T-helper 1 cell treated with Interleukin-12 subunit alpha and Interleukin-12 subunit beta and Interleukin-4 antibody, amounts not matched to agents 30 μg/mL and 1 μg/mL, for 36 hours (primary cell): Measurements from ENCODE around the gene GRM1.

ENCODE experiments used
- H3K27ac Mint-ChIP-seq: one replicate; pipeline ENCODE4 v1.8.0; 2021; ENCODE audit warnings: mild to moderate bottlenecking, mixed read lengths
- H3K27me3 Mint-ChIP-seq: one replicate; pipeline ENCODE4 v1.8.0; 2021; ENCODE audit warnings: low read depth, mixed read lengths
- H3K36me3 Mint-ChIP-seq: one replicate; pipeline ENCODE4 v1.8.0; 2021; ENCODE audit warnings: low read depth, mixed read lengths
- H3K4me1 Mint-ChIP-seq: one replicate; pipeline ENCODE4 v1.8.0; 2021; ENCODE audit warnings: low read depth, mixed read lengths
- H3K4me3 Mint-ChIP-seq: one replicate; pipeline ENCODE4 v1.8.0; 2021; ENCODE audit warnings: mild to moderate bottlenecking, moderate library complexity, mixed read lengths
- H3K9me3 Mint-ChIP-seq: one replicate; pipeline ENCODE4 v1.8.0; 2021; ENCODE audit warnings: mixed read lengths

The GRM1 gene

DNA sequence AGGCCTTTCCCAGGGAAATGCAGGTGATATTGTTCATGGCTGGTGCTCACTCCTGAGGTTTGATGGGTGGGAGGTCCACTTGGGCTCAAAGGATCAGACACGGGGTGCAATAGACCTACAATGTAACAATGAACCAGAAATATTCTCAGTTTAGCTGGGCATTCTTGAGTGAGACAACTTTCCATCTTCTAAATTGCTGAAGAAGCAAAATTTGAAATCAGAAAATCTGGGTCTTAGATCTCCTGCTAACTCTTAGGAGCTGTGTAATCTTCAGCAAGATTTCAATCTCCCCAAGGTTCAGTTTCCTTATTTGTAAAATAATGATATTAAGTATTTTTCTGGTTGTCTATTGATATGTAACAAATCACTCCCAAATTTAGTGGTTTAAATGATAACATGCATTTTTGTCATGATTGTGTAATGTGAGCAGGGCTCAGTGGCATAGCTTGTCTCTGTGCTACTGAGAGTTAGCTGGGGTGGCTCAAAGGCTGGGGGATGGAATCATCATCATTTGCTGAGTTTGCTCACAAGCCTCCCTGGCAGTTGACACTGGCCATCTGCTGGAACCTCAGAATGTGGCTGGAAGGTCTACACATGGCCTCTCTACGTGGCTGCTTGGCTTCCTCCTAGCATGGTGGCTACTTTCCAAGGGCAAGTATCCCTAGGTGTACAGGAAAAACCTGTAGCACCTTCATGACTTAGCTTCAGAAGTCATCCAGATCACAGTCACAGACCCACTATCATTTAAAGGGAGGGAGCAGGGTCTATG, 98.8 kb downstream of the GRM1 start:
- Mint-ChIP-seq H3K27ac (no peak overlapping the region), H3K27me3 (no peaks in the 10 kb centered on the region), H3K4me3 (no peak overlapping the region), H3K36me3 (no peaks in the 10 kb centered on the region), H3K4me1 (no peaks in the 10 kb centered on the region), H3K9me3 (no peaks in the 10 kb centered on the region)

DNA sequence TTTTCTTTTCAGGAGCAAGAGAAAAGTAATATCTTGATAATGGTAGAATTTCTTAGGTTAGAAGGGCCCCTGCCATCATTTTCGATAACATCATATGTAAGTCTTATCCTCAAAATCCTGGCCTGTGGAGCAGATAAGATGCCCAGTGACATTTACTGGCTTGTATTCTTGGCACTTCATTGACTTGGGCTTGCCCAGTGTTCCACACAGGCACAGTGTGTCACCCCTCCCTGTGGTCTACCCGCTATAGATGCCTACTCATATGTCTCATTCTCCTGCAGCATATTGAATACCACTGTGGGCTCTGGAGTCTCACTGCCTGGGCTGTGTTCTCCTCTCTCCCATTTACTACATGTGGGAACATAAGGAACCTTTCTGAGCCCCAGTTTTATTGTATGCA, 105.0 kb downstream of the GRM1 start:
- no peaks in the 10 kb centered on the region for H3K36me3 Mint-ChIP-seq
- H3K4me3 Mint-ChIP-seq = no peak overlapping the region
- no peak overlapping the region for H3K27ac Mint-ChIP-seq
- no peaks in the 10 kb centered on the region for H3K9me3 Mint-ChIP-seq
- no peaks in the 10 kb centered on the region for H3K4me1 Mint-ChIP-seq
- no peaks in the 10 kb centered on the region for H3K27me3 Mint-ChIP-seq

DNA sequence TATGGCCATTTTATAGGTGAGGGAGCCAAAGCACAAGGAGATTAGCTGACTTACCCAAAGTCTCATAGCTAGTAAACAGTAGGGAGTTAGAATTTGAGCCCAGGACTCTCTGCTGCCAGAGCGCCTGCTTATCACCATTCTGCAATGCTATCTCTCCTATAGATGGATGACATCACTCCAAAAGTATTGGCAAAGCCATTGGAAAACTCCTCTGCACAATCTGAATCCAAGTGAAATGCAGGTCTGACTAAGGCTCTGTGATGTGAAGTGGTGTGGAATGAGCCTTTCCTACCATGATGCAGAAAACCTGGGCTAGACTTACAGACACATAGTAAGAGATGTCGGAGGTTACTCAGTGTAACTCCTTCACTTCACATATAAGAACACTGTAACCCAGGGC, 106.3 kb downstream of the GRM1 start:
- Mint-ChIP-seq H3K4me3 (no peak overlapping the region), H3K4me1 (no peaks in the 10 kb centered on the region), H3K27ac (no peak overlapping the region), H3K36me3 (no peaks in the 10 kb centered on the region), H3K9me3 (no peaks in the 10 kb centered on the region), H3K27me3 (no peaks in the 10 kb centered on the region)

DNA sequence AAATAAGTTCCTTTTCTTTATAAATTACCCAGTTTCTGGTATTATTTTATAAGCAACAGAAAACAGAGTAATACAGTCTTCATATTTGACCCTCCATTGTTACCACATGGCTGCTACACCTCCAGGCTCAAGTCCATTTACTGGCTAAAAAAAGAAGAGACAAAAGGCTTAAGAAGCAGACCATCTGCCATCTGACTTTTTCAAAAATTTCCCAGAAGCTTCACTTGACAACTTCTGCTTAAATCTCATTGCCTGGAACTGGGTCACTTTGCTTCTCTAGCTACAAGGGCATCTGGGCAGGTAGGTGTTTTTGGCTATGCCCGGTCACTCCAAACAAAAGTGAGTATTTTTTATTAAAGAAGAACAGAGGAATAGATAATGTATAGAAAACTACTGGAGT, 118.0 kb downstream of the GRM1 start:
- no peak overlapping the region for H3K4me3 Mint-ChIP-seq
- H3K9me3 Mint-ChIP-seq = no peaks in the 10 kb centered on the region
- no peaks in the 10 kb centered on the region for H3K4me1 Mint-ChIP-seq
- H3K27me3 Mint-ChIP-seq = no peaks in the 10 kb centered on the region
- H3K27ac Mint-ChIP-seq = no peak overlapping the region
- no peaks in the 10 kb centered on the region for H3K36me3 Mint-ChIP-seq

DNA sequence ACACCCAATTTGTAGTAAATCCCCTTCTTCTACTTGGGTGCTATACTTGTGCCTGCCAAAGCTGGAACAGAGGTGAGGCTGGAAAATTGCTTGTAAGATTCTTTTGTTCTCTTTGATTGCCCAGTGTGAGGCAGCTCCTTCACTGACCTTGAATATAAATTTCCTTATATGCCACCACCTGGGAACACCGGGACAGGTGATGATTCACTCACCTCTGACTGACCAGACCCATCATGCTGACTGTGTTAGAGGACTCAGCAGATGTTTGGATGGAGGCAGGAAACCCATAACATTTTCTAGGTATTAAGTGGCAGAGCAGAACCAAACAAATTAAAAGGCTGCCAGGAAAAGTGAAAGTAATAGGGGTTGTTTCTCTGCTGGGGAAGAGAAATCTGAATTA, 120.9 kb downstream of the GRM1 start:
- no peak overlapping the region for H3K27ac Mint-ChIP-seq
- no peaks in the 10 kb centered on the region for H3K27me3 Mint-ChIP-seq
- H3K4me3 Mint-ChIP-seq = no peak overlapping the region
- no peaks in the 10 kb centered on the region for H3K9me3 Mint-ChIP-seq
- no peaks in the 10 kb centered on the region for H3K4me1 Mint-ChIP-seq
- no peaks in the 10 kb centered on the region for H3K36me3 Mint-ChIP-seq

DNA sequence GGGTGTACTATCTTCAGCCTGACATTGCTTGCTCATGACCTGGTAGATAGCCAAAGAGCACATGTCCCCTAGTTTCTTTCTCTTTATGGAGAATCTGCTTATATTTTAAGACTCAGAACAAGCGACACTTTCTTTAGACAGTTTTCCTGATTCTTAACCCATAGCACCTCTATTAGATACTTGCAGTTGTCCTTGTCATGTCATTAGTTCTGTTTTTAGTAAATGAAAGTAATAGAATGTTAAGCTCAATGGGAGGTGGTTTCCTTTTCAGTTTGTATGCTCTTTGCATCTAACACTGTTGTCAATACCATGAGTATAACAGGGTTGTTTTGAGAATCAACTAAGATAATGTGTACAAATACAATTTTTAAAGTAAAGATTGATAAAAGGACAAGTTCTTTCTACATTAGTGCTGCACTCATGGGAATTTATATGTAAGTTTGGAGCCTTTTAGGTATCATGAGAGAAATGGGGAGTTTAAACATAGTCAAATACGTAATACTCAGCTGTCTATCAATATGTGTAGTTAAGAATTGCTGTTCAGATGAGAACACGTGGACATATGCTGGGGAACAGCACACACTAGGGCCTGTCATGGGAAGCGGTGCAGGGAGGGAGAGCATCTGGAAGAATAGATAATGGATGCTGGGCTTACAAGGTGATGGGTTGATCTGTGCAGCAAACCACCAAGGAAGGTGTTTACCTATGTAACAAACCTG, 124.3 kb downstream of the GRM1 start:
- Mint-ChIP-seq H3K27ac (no peak overlapping the region), H3K27me3 (no peaks in the 10 kb centered on the region), H3K9me3 (no peaks in the 10 kb centered on the region), H3K4me1 (no peaks in the 10 kb centered on the region), H3K4me3 (no peak overlapping the region), H3K36me3 (no peaks in the 10 kb centered on the region)

DNA sequence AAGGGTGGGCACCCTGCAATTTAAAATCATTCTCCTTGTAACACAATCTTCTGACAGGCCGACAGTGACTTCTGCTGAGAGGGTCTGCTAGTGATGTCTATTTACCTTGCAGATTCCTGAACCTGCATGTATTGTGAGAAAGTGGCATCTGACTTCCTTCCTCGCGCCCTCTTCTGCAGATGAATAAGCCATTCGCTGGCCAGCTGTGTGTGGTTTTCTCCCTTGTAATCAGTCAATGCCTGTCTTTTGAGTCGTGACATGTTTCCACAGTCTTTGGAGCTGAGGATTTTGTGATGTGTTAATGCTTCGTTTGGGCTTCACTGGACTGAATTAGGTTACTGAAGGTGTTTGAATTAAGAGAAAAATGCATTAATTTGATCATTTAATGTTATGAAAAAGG, 125.3 kb downstream of the GRM1 start:
- Mint-ChIP-seq H3K4me1 (no peaks in the 10 kb centered on the region), H3K36me3 (no peaks in the 10 kb centered on the region), H3K9me3 (no peaks in the 10 kb centered on the region), H3K27me3 (no peaks in the 10 kb centered on the region), H3K4me3 (no peak overlapping the region), H3K27ac (no peak overlapping the region)

DNA sequence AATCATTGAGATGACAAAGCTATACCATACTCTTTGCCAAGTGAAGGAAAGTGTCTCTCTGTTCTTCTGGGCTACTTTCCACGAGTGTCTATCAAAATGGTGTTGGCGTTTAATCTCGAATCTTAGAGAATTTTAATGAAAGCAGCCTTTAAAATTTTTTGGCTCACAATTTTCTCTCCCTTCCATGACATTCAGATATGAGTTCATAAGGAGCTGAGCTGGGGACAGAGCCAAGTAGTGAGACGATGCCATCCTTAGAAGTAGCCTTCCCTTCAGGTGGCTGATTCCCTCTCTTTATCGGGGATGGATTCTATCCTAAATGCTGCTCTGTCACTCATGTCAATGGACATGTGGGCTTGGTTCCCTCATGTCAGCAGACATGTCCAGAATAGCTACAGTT, 132.8 kb downstream of the GRM1 start:
- H3K4me3 Mint-ChIP-seq = no peak overlapping the region
- H3K9me3 Mint-ChIP-seq = no peaks in the 10 kb centered on the region
- no peaks in the 10 kb centered on the region for H3K4me1 Mint-ChIP-seq
- H3K36me3 Mint-ChIP-seq = no peaks in the 10 kb centered on the region
- H3K27ac Mint-ChIP-seq = no peak overlapping the region
- H3K27me3 Mint-ChIP-seq = no peaks in the 10 kb centered on the region

DNA sequence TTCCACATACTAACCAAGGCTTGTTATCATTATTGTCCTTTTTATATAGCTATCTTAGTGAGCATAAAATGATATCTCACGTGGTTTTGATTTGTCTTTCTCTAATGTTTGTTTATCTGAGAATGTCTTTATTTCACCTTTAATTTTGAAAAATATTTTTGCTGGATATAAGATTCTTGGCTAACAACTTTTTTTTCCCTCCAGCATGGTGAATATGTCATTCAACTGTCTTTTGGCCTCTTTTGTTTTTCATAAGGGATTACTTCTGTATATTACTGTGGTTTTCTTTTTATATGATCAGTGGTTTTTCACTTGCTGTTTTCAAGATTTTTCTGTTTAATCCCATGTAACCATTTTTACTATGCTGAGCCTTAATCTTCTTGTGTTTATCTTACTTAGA, 141.0 kb downstream of the GRM1 start:
- peaks cover 3% of the 10 kb centered on the region for H3K9me3 Mint-ChIP-seq
- H3K27ac Mint-ChIP-seq = no peak overlapping the region

DNA sequence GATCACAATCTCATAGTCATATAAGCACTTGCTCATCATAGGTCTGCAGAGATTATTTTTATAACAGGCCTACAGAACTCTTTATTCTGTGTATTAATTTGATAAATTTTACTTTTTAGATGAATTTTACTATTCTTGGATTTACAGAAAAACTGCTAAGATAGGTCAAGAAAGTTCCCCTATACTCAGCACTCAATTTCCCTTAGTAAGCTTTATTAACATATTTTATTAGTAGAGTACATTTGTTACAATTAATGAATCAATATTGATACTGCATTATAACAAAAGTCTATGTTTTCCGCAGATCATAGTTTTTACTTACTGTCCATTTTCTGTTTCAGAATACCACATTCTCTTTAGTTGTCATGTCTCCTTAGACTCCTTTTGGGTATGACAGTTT, 148.9 kb downstream of the GRM1 start:
- no peaks in the 10 kb centered on the region for H3K27me3 Mint-ChIP-seq
- H3K36me3 Mint-ChIP-seq = no peaks in the 10 kb centered on the region
- H3K4me3 Mint-ChIP-seq = no peak overlapping the region
- no peaks in the 10 kb centered on the region for H3K4me1 Mint-ChIP-seq
- H3K27ac Mint-ChIP-seq = no peak overlapping the region
- no peaks in the 10 kb centered on the region for H3K9me3 Mint-ChIP-seq

More for the DNA sequence above, 141.0 kb downstream of the GRM1 start:
- Mint-ChIP-seq H3K4me3 (no peak overlapping the region), H3K4me1 (no peaks in the 10 kb centered on the region), H3K36me3 (no peaks in the 10 kb centered on the region), H3K27me3 (no peaks in the 10 kb centered on the region)

DNA sequence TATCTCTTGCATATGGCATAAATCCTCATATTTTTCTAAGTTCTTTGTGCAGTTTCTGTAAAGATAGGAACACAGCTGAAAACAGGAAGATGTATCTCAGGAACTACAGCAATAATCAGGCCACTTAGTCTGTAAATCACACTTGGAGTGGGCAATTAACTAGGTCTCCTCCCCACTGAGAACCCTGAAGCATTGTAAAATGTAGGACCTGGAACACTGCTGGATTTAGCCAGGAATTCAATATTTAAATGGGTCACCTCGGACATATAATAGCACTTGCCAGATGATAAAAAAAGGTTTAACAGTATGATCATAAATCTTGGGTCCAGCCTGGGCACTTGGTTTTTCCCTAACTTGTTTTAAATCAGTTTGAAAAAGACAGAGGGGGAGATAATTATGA, 155.0 kb downstream of the GRM1 start:
- no peaks in the 10 kb centered on the region for H3K4me1 Mint-ChIP-seq
- no peaks in the 10 kb centered on the region for H3K9me3 Mint-ChIP-seq
- no peaks in the 10 kb centered on the region for H3K36me3 Mint-ChIP-seq
- H3K27ac Mint-ChIP-seq = no peak overlapping the region
- H3K4me3 Mint-ChIP-seq = no peak overlapping the region
- H3K27me3 Mint-ChIP-seq = no peaks in the 10 kb centered on the region

DNA sequence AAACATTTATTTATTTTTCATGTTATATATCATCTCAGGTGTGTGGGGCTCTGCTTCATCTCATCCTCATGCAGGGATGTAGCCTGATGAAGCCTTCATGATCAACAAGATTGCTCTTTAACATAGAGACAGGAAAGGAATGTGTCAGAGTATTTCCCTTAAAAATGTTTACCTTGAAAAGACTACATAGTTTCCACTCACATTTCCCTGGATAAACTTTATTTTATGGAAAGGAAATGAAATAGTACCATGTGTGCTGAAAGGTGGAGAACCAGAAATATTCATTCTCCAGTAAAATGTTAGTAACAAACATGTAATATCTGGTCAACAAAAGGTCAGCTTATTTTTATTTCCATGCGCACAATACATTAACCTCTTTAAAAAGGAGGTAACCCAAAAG, 155.8 kb downstream of the GRM1 start:
- Mint-ChIP-seq H3K27ac (no peak overlapping the region), H3K36me3 (no peaks in the 10 kb centered on the region), H3K4me3 (no peak overlapping the region)

DNA sequence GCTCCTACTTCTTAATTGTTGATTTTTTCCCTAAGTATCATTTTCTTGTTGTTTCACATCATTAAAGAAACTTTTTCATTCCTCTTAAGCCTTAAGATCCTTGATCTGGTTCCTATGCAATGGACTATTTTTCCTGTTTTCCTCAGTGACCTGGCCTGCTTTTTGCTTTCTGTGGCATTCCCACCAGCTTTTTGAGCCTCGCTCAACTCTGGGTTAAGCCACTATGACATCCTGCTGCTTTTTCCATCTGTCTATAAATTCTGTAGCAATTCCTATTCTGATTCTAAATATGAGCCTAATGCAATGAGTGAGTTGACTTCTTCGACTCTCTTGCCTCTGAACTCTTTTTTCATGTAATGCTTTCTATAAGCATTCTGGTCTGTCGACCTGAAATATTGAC, 160.3 kb downstream of the GRM1 start:
- H3K4me3 Mint-ChIP-seq = no peak overlapping the region
- H3K27ac Mint-ChIP-seq = no peak overlapping the region
- H3K27me3 Mint-ChIP-seq = no peaks in the 10 kb centered on the region
- H3K4me1 Mint-ChIP-seq = no peaks in the 10 kb centered on the region
- H3K36me3 Mint-ChIP-seq = no peaks in the 10 kb centered on the region
- H3K9me3 Mint-ChIP-seq = no peaks in the 10 kb centered on the region

More for the DNA sequence above, 155.8 kb downstream of the GRM1 start:
- Mint-ChIP-seq H3K9me3 (no peaks in the 10 kb centered on the region), H3K4me1 (no peaks in the 10 kb centered on the region), H3K27me3 (no peaks in the 10 kb centered on the region)

DNA sequence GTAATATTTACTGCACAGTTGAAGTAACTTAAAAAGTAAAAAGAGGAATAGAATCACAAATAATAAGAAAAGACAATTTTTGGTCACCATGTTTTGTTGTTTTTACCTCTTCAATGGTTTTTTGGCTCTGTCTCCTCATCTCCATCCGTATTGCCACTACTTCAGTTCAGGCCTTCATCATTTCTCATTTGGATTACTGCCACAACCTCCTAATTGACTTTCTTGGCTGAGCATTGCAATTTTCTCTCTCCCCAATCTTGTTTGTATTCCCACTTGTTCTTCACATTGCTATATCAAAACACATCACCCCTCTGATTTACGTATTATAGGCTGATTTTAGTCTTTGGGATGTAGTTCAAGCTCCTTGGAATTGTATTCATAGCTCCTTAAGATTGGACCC, 161.7 kb downstream of the GRM1 start:
- Mint-ChIP-seq H3K27ac (no peak overlapping the region), H3K9me3 (no peaks in the 10 kb centered on the region), H3K36me3 (no peaks in the 10 kb centered on the region), H3K4me1 (no peaks in the 10 kb centered on the region), H3K4me3 (no peak overlapping the region), H3K27me3 (no peaks in the 10 kb centered on the region)

DNA sequence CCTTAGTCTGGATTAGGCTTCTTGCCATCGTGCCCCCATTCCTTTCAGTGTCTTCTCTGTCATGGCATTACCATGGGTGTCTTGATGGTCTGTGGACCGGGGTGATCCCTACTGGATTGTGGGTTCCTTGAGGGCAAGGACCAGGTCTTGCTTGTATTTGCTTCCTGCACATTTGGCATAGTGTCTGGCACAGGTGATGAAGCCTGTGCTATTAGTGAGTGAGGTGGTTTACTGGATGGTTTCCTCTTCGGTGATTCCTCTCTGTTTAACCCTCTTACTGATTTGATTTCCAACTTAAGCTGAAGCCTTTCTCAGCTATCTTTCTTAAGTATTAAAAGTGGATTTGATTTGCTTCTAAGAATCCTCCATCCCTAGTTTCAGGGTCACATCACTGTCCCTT, 162.3 kb downstream of the GRM1 start:
- H3K9me3 Mint-ChIP-seq = no peaks in the 10 kb centered on the region
- H3K36me3 Mint-ChIP-seq = no peaks in the 10 kb centered on the region
- H3K27ac Mint-ChIP-seq = no peak overlapping the region
- H3K4me3 Mint-ChIP-seq = no peak overlapping the region
- no peaks in the 10 kb centered on the region for H3K27me3 Mint-ChIP-seq
- no peaks in the 10 kb centered on the region for H3K4me1 Mint-ChIP-seq
